Astrocyte of the hippocampus (primary cell): Measurements from ENCODE around the gene NOL7.

ENCODE experiments used
- DNase-seq: peaks from one replicate; pipeline ENCODE4 v3.0.0; 2011; ENCODE audit warnings: low read depth, low spot score

The NOL7 gene

GRCh38 chr6:13614926-13615791 is at the start of gene NOL7:
NOL7 (plus strand) TSS chr6:13615335; CDS start chr6:13615359, 24 bp downstream.
- peak; percentile 99 for DNase-seq

GRCh38 chr6:13565921-13566320 is 49.2 kb upstream of the NOL7 start:
- no peak for DNase-seq

GRCh38 chr6:13566500-13566899 is 48.6 kb upstream of the NOL7 start:
- no peak for DNase-seq

GRCh38 chr6:13568970-13569369 is 46.2 kb upstream of the NOL7 start:
- DNase-seq, result no peak

- no peak for DNase-seq
These were observed 42.9 kb upstream of the NOL7 start for GRCh38 chr6:13572240-13572639.

- DNase-seq, result no peak
These were observed 42.0 kb upstream of the NOL7 start for GRCh38 chr6:13572951-13573654.

GRCh38 chr6:13573669-13574110 is 41.4 kb upstream of the NOL7 start:
- DNase-seq, result peak; percentile 59

GRCh38 chr6:13574149-13574570 is 41.0 kb upstream of the NOL7 start:
- DNase-seq, result peak; percentile 99

- peak; percentile 89 for DNase-seq
These were observed 40.4 kb upstream of the NOL7 start, which contains the start of gene SIRT5 for GRCh38 chr6:13574571-13575376. SIRT5 (plus strand) TSS chr6:13574601; CDS start chr6:13584111, 9,510 bp downstream.

- DNase-seq, result no peak
These were observed 39.8 kb upstream of the NOL7 start for GRCh38 chr6:13575377-13575775.

- no peak for DNase-seq
These were observed 39.1 kb upstream of the NOL7 start for GRCh38 chr6:13576017-13576416.

GRCh38 chr6:13577926-13578325 is 37.2 kb upstream of the NOL7 start:
- no peak for DNase-seq

GRCh38 chr6:13579911-13580310 is 35.2 kb upstream of the NOL7 start:
- DNase-seq, result no peak

- no peak for DNase-seq
These were observed 33.4 kb upstream of the NOL7 start for GRCh38 chr6:13581700-13582229.

GRCh38 chr6:13586603-13587542 is 28.3 kb upstream of the NOL7 start:
- peak; percentile 21 for DNase-seq

- no peak for DNase-seq
These were observed 25.3 kb upstream of the NOL7 start for GRCh38 chr6:13589801-13590200.

- no peak for DNase-seq
These were observed 24.5 kb upstream of the NOL7 start for GRCh38 chr6:13590574-13591153.

GRCh38 chr6:13591205-13591921 is 23.8 kb upstream of the NOL7 start:
- no peak for DNase-seq

GRCh38 chr6:13593103-13593502 is 22.0 kb upstream of the NOL7 start:
- no peak for DNase-seq
